ENCODE data around the gene NRTN. TPM values are rescaled to one million over a fixed set of nuclear protein-coding genes. Genes with fewer than 3 reads are reported as not detected.

Gene NRTN
- total RNA-seq, 1 donor from 2014 or later = 1.0 TPM

DNA sequence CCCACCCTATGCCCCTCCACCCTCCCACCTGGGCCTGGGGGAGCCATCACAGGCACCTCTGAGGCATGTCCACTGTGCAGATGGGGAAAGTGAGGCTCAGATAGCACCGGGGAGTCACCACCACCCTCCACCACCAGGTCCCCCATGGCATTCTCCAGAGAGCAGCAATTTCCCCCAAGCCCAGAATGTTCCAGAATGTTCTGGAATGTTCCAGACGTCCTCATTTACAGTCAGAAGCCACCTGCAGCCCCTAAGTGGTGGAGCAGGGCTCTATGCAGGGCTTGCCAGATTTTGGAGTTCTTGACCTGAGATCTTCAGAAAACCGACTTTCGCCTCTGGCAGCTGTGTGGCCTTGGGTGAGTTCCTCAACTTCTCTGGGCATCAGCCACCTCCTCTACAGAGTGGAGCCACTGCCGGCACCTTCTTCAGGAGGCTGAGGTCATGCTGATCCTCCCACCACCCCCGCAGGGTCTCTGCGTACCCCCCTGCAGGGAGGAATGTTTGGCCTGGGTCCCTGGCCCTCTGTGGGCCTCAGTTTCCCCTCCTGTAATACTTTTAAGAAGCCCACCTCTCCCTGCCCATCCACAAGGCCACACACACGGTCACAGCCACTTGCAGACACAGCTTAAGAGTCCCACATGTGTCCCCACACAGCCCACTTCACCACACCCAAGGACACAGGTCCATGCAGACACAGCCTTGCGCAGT lies 59.3 kb downstream of the NRTN start:
- no peak for DNase-seq (ENCODE audit: low read depth)
- no peak overlapping the region for H3K4me3 ChIP-seq (ENCODE audit: low read depth, low read length)
- TF ChIP-seq, protein P1, sequence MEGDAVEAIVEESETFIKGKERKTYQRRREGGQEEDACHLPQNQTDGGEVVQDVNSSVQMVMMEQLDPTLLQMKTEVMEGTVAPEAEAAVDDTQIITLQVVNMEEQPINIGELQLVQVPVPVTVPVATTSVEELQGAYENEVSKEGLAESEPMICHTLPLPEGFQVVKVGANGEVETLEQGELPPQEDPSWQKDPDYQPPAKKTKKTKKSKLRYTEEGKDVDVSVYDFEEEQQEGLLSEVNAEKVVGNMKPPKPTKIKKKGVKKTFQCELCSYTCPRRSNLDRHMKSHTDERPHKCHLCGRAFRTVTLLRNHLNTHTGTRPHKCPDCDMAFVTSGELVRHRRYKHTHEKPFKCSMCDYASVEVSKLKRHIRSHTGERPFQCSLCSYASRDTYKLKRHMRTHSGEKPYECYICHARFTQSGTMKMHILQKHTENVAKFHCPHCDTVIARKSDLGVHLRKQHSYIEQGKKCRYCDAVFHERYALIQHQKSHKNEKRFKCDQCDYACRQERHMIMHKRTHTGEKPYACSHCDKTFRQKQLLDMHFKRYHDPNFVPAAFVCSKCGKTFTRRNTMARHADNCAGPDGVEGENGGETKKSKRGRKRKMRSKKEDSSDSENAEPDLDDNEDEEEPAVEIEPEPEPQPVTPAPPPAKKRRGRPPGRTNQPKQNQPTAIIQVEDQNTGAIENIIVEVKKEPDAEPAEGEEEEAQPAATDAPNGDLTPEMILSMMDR (IDR thresholded peaks at IDR 0.05; ENCODE audit: insufficient read depth, low read length, poor library complexity, severe bottlenecking) = no peak
- H3K27me3 ChIP-seq (ENCODE audit: control insufficient read depth, insufficient read depth, low read length) = peaks cover 7% of the 10 kb centered on the region
- no peaks in the 10 kb centered on the region for H3K36me3 ChIP-seq (ENCODE audit: control insufficient read depth, insufficient read depth, low read length)

DNA sequence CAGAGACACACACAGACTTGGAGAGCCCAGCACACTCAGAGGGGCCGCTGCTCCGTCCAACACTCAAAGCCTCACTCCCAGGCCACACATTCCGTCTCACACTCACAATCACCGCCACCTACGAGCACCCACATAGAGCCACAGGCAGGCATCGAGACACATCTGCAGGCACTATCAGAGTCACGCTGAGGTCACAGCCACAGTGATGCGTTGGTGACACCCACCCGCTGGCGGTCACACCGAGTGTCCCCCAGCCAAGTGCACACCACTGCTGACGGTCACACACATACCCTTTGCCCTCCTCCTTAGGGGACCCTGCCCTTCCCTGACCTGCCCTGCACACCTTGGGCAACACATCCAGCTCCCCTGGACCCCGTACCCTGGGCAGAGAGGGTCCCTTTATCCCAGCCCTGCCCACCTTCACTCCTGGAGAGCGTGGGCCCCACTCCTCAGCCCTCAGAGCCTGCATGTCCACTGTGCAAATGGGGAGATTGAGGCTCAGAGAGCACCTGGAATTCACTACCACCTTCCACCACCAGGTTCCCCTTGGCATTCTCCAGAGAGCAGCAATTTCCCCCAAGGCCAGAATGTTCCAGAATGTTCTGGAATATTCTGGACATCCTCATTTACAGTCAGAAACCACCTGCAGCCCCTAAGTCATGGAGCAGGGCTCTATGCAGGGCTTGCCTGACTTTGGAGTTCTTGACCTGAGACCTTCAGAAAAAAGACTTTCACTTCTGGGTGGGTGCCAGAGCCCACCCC lies 60.0 kb downstream of the NRTN start:
- no peak for DNase-seq (ENCODE audit: low read depth)
- Histone ChIP-seq H3K27me3 (ENCODE audit: control insufficient read depth, insufficient read depth, low read length) (peaks cover 7% of the 10 kb centered on the region), H3K36me3 (ENCODE audit: control insufficient read depth, insufficient read depth, low read length) (no peaks in the 10 kb centered on the region), H3K4me3 (ENCODE audit: low read depth, low read length) (no peak overlapping the region)
- TF ChIP-seq, protein P1 (IDR thresholded peaks at IDR 0.05; ENCODE audit: insufficient read depth, low read length, poor library complexity, severe bottlenecking) = peak; percentile 10

DNA sequence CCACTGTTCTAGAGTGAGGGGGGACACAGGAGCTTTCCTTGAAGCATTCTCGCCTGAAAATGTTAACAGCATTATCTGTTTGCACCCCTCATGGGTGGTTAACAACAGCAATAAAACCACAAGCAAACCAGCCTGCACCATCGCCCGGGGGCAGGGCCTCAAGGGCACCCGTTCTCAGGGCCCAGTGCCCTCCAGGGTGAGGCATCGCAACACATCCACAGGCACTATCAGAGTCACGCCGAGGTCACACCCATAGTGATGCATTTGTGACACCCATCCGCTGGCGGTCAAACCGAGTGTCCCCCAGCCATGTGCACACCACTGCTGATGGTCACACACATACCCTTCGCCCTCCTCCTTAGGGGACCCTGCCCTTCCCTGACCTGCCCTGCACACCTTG lies 60.9 kb downstream of the NRTN start:
- TF ChIP-seq, protein P1 (IDR thresholded peaks at IDR 0.05; ENCODE audit: insufficient read depth, low read length, poor library complexity, severe bottlenecking) = no peak
- H3K36me3 ChIP-seq (ENCODE audit: control insufficient read depth, insufficient read depth, low read length) = no peaks in the 10 kb centered on the region
- peaks cover 7% of the 10 kb centered on the region for H3K27me3 ChIP-seq (ENCODE audit: control insufficient read depth, insufficient read depth, low read length)
- H3K4me3 ChIP-seq (ENCODE audit: low read depth, low read length) = no peak overlapping the region
- no peak for DNase-seq (ENCODE audit: low read depth)

DNA sequence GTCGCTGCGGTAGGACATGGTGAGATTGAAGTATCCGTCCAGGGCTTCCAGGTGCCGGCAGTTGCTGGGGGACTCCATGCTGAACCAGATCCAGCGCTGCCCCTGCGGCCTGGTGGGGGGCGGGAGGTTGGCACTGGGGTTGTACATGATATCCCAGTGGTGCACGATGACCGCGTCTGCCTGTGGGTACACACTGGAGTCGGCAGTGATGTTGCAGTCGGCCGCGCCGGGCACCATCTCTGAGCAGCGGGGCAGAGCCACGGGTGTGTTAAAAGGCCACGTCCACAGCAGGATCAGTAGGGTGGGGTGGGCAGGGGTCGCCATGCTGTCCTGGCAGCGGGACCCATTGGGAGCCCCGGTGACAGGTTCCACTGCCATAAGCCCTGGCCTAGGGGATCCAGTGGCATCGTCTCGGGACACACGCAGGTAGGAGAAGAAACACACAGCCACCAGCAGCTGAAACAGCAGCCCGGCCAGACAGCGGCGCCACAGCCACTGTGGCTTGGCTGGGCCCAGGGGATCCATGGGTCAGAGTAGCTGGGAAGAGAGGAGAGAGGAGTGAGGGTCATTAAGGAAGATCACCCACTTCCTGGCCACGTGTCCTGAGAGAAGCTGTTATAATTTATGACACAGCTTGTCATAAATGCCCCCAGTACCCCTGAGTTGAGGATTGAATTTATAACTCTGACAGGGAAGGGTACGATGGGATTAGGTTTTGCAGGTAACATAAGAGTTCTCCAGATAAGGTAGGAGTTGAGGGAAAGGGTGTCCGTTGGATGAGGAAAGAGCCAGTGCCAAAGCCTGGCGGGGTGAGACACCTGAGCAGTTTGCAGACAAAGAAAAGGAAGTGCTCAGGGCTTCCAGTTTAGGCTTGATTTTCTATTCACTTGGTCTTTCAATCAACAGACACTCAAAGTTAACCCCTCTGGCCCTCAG lies 62.6 kb downstream of the NRTN start:
- no peak for DNase-seq (ENCODE audit: low read depth)
- Histone ChIP-seq H3K36me3 (ENCODE audit: control insufficient read depth, insufficient read depth, low read length) (no peaks in the 10 kb centered on the region), H3K27me3 (ENCODE audit: control insufficient read depth, insufficient read depth, low read length) (peaks cover 7% of the 10 kb centered on the region), H3K4me3 (ENCODE audit: low read depth, low read length) (no peak overlapping the region)
- TF ChIP-seq, protein P1 (IDR thresholded peaks at IDR 0.05; ENCODE audit: insufficient read depth, low read length, poor library complexity, severe bottlenecking) = no peak

DNA sequence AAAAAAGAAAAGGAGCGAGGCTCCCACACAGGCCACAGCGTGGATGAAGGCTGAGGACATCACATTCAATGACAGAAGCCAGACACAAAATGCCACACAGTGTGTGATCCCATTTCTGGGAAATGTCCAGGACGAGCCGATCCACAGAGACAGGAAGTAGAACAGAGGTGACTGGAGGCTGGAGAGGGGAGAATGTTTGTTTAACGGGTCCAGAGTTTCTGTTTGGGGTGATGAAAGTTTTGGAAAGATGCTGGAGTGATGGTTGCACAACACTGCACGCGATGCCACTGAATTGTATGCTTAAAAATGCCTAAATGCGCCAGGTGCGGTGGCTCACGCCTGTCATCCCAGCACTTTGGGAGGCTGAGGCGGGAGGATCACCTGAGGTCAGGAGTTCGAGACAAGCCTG lies 66.1 kb downstream of the NRTN start:
- Histone ChIP-seq H3K4me3 (ENCODE audit: low read depth, low read length) (no peak overlapping the region), H3K27me3 (ENCODE audit: control insufficient read depth, insufficient read depth, low read length) (peaks cover 2% of the 10 kb centered on the region), H3K36me3 (ENCODE audit: control insufficient read depth, insufficient read depth, low read length) (no peaks in the 10 kb centered on the region)
- no peak for DNase-seq (ENCODE audit: low read depth)
- TF ChIP-seq, protein P1 (IDR thresholded peaks at IDR 0.05; ENCODE audit: insufficient read depth, low read length, poor library complexity, severe bottlenecking) = no peak
